GM12891 (cell line): Measurements from ENCODE around the gene C1QBP.
A peak's percentile ranks its signal among the peaks of the same experiment; 100 is the strongest.

Source experiments
- PAX5 ChIP-seq: IDR thresholded peaks from 2 replicates; pipeline ENCODE4 v1.6.1; 2011; ENCODE audit warnings: low read length, moderate library complexity, mild to moderate bottlenecking; ENCODE audit not compliant: insufficient read depth, severe bottlenecking
- POLR2A ChIP-seq: IDR thresholded peaks from 2 replicates; pipeline ENCODE4 v1.6.1; 2011; ENCODE audit warnings: low read depth, low read length, control low read depth

GRCh38 chr17:5486206-5487124, 47.5 kb upstream of the C1QBP start, which contains the start of gene MIS12:
- TF ChIP-seq PAX5 = no peak
- peak; percentile 83 for TF ChIP-seq POLR2A
